Measurements from ENCODE around the gene DENND1A. TPM values are rescaled to one million over a fixed set of nuclear protein-coding genes. Genes with fewer than 3 reads are reported as not detected.

Gene DENND1A
- total RNA-seq, 4 donors from 2014 or later, result 20.9 to 33.6 (median 23.7) TPM

- H3K36me3 ChIP-seq, result no peaks in the 10 kb centered on the region
- no peak overlapping the region for H3K27ac ChIP-seq
- no peak for ATAC-seq
- no peak for TF ChIP-seq CTCF (IDR thresholded peaks at IDR 0.05)
- no peak for TF ChIP-seq POLR2AphosphoS5 (IDR thresholded peaks at IDR 0.05)
- no peak for TF ChIP-seq EP300 (IDR thresholded peaks at IDR 0.05)
- no peak for TF ChIP-seq POLR2A (IDR thresholded peaks at IDR 0.05)
- no CpG with 5 or more reads among the region's 19 CpGs for WGBS, 2 donors (ENCODE audit: low coverage in 1 of 2)
- H3K4me1 ChIP-seq, result peaks cover 0 to 18% (median 2%) of the 10 kb centered on the region in 3 donors
- H3K9me3 ChIP-seq, result no peaks in the 10 kb centered on the region
- no peak overlapping the region for H3K4me3 ChIP-seq
- peaks cover 37% of the 10 kb centered on the region for H3K27me3 ChIP-seq
Observed at GRCh38 chr9:123356851-123357742, 572.8 kb downstream of the DENND1A start.

- H3K9me3 ChIP-seq, result no peaks in the 10 kb centered on the region
- TF ChIP-seq POLR2AphosphoS5 (IDR thresholded peaks at IDR 0.05), result no peak
- no peak for TF ChIP-seq POLR2A (IDR thresholded peaks at IDR 0.05)
- TF ChIP-seq CTCF (IDR thresholded peaks at IDR 0.05), result no peak
- no peak for TF ChIP-seq EP300 (IDR thresholded peaks at IDR 0.05)
- H3K27ac ChIP-seq, result no peak within 1 kb of the TSS
- no peak within 1 kb of the TSS for H3K4me3 ChIP-seq
- ATAC-seq, result no peak
- H3K36me3 ChIP-seq, result no peaks in the 10 kb centered on the region
- H3K27me3 ChIP-seq, result peaks cover 37% of the 10 kb centered on the region
- H3K4me1 ChIP-seq, result peaks cover 0 to 18% (median 2%) of the 10 kb centered on the region in 3 donors
- WGBS, 2 donors (ENCODE audit: low coverage in 1 of 2), result 27 to 72% methylated on average over 4 to 10 of the region's 17 CpGs
Observed at GRCh38 chr9:123355761-123356431, 574.0 kb downstream of the DENND1A start, which contains the start of gene CRB2. Gene CRB2, plus strand, starts transcription at chr9:123356197. Its CDS starts 64 bp downstream, at chr9:123356261.

- H3K4me1 ChIP-seq, result peaks cover 0 to 15% (median 2%) of the 10 kb centered on the region in 3 donors
- no peak overlapping the region for H3K27ac ChIP-seq
- 39% methylated on average over 3 of the region's 9 CpGs; no CpG with 5 or more reads in 1 of the 2 donors for WGBS, 2 donors (ENCODE audit: low coverage in 1 of 2)
- H3K4me3 ChIP-seq, result no peak overlapping the region
- no peak for ATAC-seq
- H3K9me3 ChIP-seq, result no peaks in the 10 kb centered on the region
- peaks cover 37% of the 10 kb centered on the region for H3K27me3 ChIP-seq
- H3K36me3 ChIP-seq, result no peaks in the 10 kb centered on the region
- TF ChIP-seq EP300 (IDR thresholded peaks at IDR 0.05) (no peak), CTCF (IDR thresholded peaks at IDR 0.05) (no peak), POLR2AphosphoS5 (IDR thresholded peaks at IDR 0.05) (no peak), POLR2A (IDR thresholded peaks at IDR 0.05) (no peak)
Observed at GRCh38 chr9:123354806-123355508, 575.0 kb downstream of the DENND1A start.

- H3K36me3 ChIP-seq, result no peaks in the 10 kb centered on the region
- no peak overlapping the region for H3K4me3 ChIP-seq
- WGBS, 2 donors (ENCODE audit: low coverage in 1 of 2), result 25 to 45% methylated on average over 4 to 5 of the region's 20 CpGs
- H3K4me1 ChIP-seq, result peaks cover 0 to 19% (median 2%) of the 10 kb centered on the region in 3 donors
- no peak overlapping the region for H3K27ac ChIP-seq
- H3K27me3 ChIP-seq, result peaks cover 43% of the 10 kb centered on the region
- peak; percentile 54 for ATAC-seq
- TF ChIP-seq POLR2A (IDR thresholded peaks at IDR 0.05), result no peak
- no peak for TF ChIP-seq POLR2AphosphoS5 (IDR thresholded peaks at IDR 0.05)
- no peak for TF ChIP-seq EP300 (IDR thresholded peaks at IDR 0.05)
- peak in 3 of 4 experiments; percentile 82 to 84 (median 83) for TF ChIP-seq CTCF (IDR thresholded peaks at IDR 0.05)
- no peaks in the 10 kb centered on the region for H3K9me3 ChIP-seq
Observed at GRCh38 chr9:123353984-123354591, 575.8 kb downstream of the DENND1A start.
